Astrocyte of the cerebellum (primary cell): Measurements from ENCODE around the gene SNX33.

Experiments
- DNase-seq: peaks from one replicate; pipeline ENCODE4 v3.0.0-alpha.2; 2011; ENCODE audit warnings: low read depth
- H3K4me3 ChIP-seq: 2 replicates; pipeline ENCODE4 v1.5.1; 2011; ENCODE audit warnings: mild to moderate bottlenecking, low read depth, low read length, moderate library complexity
- CTCF ChIP-seq: IDR thresholded peaks from 2 replicates; pipeline ENCODE4 v1.5.1; 2012; ENCODE audit warnings: low read length, low read depth, moderate library complexity, mild to moderate bottlenecking; ENCODE audit errors: missing control alignments
- in situ Hi-C: cut with HindIII; loops from 2 replicates; pipeline ENCODE4 v1.10.0; 2017; ENCODE audit warnings: low sequenced_read_pairs

SNX33 gene

DNA sequence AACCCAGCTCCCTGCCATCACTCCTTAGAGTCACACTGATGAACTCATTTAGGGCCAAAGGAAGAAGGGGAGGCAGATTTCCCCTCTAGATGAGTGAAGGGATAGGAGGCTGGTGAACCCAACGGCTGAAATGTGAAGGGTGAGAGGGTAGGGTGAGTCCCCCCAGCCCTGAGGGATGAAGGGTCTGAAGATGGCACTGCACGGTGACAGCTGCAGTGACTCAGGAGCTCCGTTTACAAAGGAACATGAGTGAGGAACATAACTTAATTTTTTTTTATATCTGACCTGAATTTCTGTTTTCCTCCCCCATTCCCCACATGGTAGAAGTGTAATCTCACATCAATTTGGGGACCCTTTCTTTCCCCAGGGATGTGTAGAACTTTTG lies 14.0 kb downstream of the SNX33 start:
- DNase-seq: no peak
- no peak for TF ChIP-seq CTCF
- H3K4me3 ChIP-seq: no peak overlapping the region
- in situ Hi-C loops: no loop called here

- no peak for DNase-seq
- no peak overlapping the region for H3K4me3 ChIP-seq
- in situ Hi-C loops: no loop called here
- TF ChIP-seq CTCF: no peak
These were observed 15.3 kb downstream of the SNX33 start for GRCh38 chr15:75662823-75663519.

GRCh38 chr15:75663931-75664421 lies 16.3 kb downstream of the SNX33 start:
- no peak for TF ChIP-seq CTCF
- in situ Hi-C loops: no loop called here
- DNase-seq: no peak
- H3K4me3 ChIP-seq: no peak overlapping the region

DNA sequence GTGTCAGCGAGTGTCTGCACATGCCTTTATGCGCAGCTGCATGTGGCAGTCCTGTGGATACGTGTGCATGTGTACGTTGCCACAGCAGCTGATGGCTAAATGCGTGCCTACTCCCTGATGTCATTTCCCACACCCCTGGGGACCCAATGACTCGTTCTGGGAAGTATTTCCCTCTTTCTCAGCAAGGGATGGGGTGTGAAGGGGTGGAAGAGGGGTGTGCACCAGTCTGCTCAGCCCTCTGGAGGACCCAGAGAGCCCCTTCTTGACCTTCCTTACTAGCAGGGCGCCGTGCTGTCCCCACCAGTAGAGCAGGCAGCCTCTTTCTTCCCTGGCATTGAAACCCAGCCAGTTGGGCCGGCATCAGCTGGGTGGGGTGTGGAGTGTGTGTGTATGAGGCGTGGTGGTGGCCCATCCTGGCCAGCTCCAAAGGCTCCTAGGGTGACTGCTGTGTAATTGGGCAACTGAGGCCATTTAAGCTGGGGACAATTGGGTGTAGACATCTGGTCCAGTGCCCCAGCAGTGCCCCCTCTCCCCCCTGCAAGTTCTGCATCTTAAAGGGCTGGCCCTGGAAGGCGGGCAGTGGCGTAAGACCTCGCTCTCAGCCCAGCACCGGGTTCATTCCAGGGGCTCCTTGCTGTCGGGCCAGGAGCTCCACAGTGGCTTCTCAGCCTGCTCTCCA lies 19.2 kb downstream of the SNX33 start:
- H3K4me3 ChIP-seq: no peak overlapping the region
- no peak for TF ChIP-seq CTCF
- in situ Hi-C loops: no loop called here
- peak; percentile 94 for DNase-seq

DNA sequence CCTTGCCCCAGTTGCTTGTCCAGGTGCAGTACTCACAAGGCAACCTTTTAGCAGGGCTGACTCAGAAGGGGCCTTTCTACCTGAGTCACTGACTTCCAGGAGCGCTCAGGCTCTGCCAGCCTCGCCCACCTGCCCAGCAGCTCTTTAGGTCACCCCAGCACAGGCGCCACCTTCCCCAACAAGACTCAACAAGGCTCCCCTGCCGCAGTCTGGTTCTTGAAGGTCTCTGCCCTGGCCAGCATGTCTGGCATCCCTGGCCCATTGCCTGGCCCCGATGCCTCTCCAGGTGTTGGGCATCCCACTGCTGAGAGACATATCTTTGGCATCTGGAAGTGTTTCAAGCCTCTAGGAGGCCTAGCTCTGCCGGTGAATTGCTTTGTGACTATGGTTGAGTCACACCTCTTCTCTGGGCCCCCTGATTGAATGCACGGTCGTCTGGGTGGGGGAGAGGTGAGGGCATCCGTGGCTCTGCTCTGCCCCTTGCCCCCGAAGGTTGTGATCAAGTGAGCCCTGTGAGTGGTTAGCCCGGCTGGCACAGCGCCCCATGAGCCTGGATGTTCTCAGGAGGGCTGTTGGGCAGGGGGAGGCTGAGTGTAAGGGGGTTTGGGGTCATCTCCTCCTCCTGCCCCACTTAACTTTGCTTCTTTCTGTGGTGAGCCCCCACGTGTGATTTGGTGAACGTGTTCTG lies 21.6 kb downstream of the SNX33 start:
- H3K4me3 ChIP-seq: no peak overlapping the region
- in situ Hi-C loops: no loop called here
- no peak for TF ChIP-seq CTCF
- DNase-seq: no peak

DNA sequence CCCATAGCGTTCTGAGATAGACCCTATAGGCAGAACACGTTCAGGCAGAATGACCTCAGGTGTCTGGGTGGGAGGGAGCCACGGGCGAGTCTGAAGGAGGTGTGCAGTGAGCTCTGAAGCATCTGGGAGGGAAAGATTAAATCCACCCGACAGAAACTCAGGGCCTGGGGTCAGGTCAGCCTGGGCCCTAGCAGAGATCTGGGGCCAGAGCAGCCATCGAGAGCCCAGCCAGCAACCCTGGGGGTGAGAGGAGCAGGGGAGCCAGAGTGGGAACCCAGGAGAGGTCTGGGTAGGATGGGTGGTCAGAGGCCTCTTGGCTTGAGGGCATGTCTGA lies 22.1 kb downstream of the SNX33 start:
- in situ Hi-C loops: no loop called here
- no peak overlapping the region for H3K4me3 ChIP-seq
- TF ChIP-seq CTCF: no peak
- DNase-seq: no peak
